ENCODE data around the gene SEC22B. TPM values are rescaled to one million over a fixed set of nuclear protein-coding genes. Genes with fewer than 3 reads are reported as not detected.
"Not testable (repeated sequence)": the region's sequence is repeated elsewhere in the genome, so short reads cannot be mapped to it uniquely, and the experiment has no call there.

Gene SEC22B
- total RNA-seq, 4 donors from 2014 or later, result 29.8 to 37.7 (median 32.6) TPM

- not testable (repeated sequence) for DNase-seq (ENCODE audit: low spot score)
- ATAC-seq (ENCODE audit: low FRiP score), result peak; percentile 47
Measured at GRCh38 chr1:120158495-120158894, 17.8 kb downstream of the SEC22B start.

DNA sequence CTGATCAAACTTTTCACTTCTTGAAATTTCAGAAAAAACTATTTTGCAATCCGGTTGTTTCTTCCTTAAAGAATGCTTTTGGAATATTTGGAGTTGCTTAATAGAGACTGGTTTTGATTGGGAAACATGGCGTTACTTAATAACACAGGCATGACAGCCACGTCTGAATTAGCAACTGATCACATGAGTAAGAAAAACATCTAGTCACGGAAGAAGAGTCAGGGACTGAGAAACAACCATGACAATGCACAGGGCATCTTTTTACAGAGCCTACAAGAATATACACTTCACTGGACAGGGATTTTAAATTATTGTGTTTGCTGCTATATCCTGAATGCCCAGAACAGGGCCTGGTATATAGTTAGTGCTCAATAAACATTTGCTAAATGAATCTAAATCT, 18.2 kb downstream of the SEC22B start:
- DNase-seq (ENCODE audit: low spot score), result not testable (repeated sequence)
- ATAC-seq (ENCODE audit: low FRiP score), result peak; percentile 92

DNA sequence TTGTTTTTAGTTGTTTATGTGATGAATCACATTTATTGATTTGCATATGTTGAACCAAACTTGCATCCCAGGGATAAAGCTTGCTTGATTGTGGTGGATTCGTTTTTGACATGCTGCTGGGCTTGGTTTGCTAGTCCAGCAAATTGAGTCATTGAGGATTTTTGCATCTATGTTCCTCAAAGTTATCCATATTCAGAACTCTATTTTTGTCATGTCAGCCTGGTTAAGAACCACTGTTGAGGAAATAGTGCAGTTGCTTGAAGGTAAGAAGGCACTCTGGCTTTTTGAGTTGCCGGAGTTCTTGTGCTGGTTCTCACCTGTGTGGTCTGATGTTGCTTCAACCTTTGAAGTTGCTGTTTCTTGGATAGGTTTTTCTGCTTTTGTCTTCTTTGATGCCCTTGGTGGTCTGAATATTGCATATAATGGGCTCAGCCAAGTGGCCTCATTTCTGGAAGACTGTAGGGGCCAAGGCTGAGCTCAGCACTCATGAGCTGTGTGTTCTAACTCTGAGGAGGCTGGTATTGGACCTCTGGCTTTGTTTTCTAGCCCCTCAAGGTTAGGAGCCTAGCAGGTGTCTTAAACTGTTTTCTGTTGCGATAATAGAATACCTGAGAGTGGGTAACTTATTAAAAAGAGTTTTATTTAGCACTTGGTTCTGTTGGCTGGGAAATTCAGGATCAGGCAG, 26.0 kb downstream of the SEC22B start:
- not testable (repeated sequence) for DNase-seq (ENCODE audit: low spot score); ATAC-seq (ENCODE audit: low FRiP score)

DNA sequence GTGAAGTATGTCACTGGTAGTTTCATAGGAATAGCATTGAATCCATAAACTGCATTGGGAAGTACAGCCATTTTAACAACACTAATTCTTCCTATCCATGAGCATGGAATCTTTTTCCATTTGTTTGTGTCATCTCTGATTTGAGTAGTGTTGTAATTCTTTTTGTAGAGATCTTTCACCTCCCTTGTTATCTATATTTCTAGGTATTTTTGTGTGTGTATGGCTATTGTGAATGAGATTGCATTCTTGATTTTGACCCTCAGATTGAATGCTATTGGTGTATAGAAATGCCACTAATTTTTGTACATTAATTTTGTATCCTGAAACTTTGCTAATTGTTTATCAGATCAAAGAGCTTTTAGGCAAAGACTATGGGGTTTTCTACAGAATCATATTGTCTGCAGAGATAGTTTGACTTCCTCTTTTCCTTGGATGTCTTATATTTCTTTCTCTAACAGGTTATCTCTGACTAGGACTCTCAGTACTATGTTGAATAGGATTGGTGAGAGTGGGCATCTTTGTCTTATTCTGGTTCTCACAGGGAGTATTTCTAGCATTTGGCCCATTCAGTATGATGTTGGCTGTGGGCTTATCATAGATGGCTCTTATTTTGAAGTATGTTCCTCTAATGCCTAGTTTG, 26.8 kb downstream of the SEC22B start:
- ATAC-seq (ENCODE audit: low FRiP score); DNase-seq (ENCODE audit: low spot score): not testable (repeated sequence)

- not testable (repeated sequence) for ATAC-seq (ENCODE audit: low FRiP score); DNase-seq (ENCODE audit: low spot score)
Measured at GRCh38 chr1:120145806-120146205, 30.5 kb downstream of the SEC22B start.

- not testable (repeated sequence) for DNase-seq (ENCODE audit: low spot score)
- ATAC-seq (ENCODE audit: low FRiP score), result peak; percentile 84
Measured at GRCh38 chr1:120144626-120145025, 31.7 kb downstream of the SEC22B start.

GRCh38 chr1:120144169-120144568, 32.2 kb downstream of the SEC22B start:
- ATAC-seq (ENCODE audit: low FRiP score) (peak; percentile 10), DNase-seq (ENCODE audit: low spot score) (peak; percentile 28)

DNA sequence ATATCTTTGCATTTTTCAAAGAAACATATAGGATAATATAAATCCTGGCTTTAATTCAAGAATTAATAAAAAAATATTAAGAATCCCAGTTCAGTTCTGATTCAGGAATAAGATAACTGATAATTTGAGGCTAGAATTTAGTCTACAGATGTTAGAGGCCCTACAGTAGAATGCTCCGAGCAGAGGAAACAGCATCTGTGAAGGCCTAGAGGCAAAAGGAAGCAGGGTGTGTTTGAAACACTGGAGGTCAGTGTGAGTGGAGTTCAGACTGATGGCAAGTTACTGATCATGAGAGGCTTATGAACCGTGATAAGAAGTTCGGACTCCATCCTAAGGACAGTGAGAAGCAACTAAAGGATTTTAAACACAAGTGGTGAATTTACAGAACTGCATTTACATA, 33.0 kb downstream of the SEC22B start:
- DNase-seq (ENCODE audit: low spot score); ATAC-seq (ENCODE audit: low FRiP score): not testable (repeated sequence)

GRCh38 chr1:120142512-120143263, 33.6 kb downstream of the SEC22B start:
- peak; percentile 22 for ATAC-seq (ENCODE audit: low FRiP score)
- not testable (repeated sequence) for DNase-seq (ENCODE audit: low spot score)

GRCh38 chr1:120141865-120142264, 34.5 kb downstream of the SEC22B start:
- not testable (repeated sequence) for ATAC-seq (ENCODE audit: low FRiP score); DNase-seq (ENCODE audit: low spot score)

DNA sequence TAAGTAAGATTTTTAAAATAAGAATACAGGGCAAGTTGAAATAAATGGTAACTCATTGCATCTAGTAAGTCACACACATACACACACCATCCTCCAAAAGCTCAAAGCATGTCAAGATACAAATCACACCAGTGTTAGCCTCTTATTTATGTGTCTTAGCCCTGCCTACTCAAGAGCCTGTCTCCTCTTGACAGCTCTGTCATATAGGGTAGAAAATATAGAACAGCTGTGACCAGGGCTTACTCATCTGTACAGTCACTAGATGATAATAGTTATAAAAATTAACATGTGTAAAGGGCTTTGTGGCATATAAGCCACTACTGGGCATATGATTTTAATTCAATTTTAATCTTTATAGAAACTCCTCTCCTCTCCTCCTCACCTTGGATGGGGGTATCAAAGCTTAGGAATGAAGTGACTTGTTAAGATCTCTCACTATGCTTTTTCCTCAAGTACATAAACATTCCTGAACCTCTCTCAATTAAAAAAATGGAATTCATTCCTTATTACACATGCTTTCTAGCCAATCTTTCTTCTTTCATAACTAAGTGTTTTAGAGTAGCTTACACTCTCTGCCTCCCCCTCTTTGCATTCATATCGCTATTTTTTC, 35.6 kb downstream of the SEC22B start:
- not testable (repeated sequence) for DNase-seq (ENCODE audit: low spot score); ATAC-seq (ENCODE audit: low FRiP score)

- DNase-seq (ENCODE audit: low spot score); ATAC-seq (ENCODE audit: low FRiP score): not testable (repeated sequence)
Measured at GRCh38 chr1:120136086-120136485, 40.2 kb downstream of the SEC22B start.

DNA sequence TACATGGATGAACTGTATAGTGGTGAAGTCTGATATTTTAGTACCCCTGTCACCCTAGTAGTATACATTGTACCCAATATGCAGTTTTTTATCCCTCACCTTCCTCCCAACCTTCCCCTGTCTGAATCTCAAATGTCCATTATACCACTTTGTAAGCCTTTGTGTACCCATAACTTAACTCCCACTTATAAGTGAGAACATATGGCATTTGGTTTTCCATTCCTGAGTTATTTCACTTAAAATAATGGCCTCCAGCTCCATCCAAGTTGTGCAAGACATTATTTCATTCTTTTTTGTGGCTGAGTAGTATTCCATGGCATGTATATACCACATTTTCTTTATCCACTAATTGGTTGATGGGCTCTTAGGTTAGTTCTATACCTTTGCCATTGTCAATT, 42.4 kb downstream of the SEC22B start:
- not testable (repeated sequence) for ATAC-seq (ENCODE audit: low FRiP score)

GRCh38 chr1:120133228-120133927, 42.9 kb downstream of the SEC22B start:
- DNase-seq (ENCODE audit: low spot score), result no peak
- TF ChIP-seq CTCF (IDR thresholded peaks at IDR 0.05), result no peak
- ATAC-seq (ENCODE audit: low FRiP score), result no peak

More for the DNA sequence above, 42.4 kb downstream of the SEC22B start:
- DNase-seq (ENCODE audit: low spot score), result not testable (repeated sequence)

GRCh38 chr1:120132406-120132763, 43.9 kb downstream of the SEC22B start:
- ATAC-seq (ENCODE audit: low FRiP score); DNase-seq (ENCODE audit: low spot score): not testable (repeated sequence)

GRCh38 chr1:120131611-120132405, 44.5 kb downstream of the SEC22B start:
- DNase-seq (ENCODE audit: low spot score) (peak; percentile 29), ATAC-seq (ENCODE audit: low FRiP score) (peak; percentile 91)

GRCh38 chr1:120127921-120128320, 48.4 kb downstream of the SEC22B start:
- ATAC-seq (ENCODE audit: low FRiP score); DNase-seq (ENCODE audit: low spot score): not testable (repeated sequence)
